GM21381 (cell line): ENCODE measurements around the gene PDPK1.
"Not testable (repeated sequence)": the region's sequence is repeated elsewhere in the genome, so short reads cannot be mapped to it uniquely, and the experiment has no call there.

Experiments
- ATAC-seq: cut with Tn5 transposase; IDR thresholded peaks from one replicate; pipeline ENCODE4 v1.9.1; 2021; ENCODE audit warnings: mild to moderate bottlenecking, moderate library complexity; ENCODE audit not compliant: unreplicated experiment

The PDPK1 gene

DNA sequence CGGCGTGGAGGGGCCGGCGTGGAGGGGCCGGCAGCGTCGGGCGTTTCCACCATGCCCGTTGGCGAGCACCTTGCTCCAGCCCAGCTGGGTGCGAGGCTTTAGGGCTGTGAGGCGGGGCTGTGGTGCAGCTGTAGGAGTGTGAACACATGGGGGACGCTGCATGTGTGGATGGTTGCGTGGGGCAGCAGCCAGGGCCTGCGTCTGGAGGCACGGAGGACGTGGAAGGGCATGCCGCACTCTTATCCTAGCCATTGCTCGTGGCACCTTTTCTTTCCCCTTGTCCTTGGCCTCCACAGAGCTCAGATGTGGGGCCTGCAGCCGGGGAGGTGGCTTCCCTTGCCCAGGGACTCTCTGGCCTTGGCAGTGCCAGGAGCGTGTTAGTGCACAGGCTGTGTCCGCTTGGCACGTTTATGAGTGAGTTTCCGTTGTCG is 47.8 kb downstream of the PDPK1 start:
- ATAC-seq: no peak

- no peak for ATAC-seq
Measured at GRCh38 chr16:2586241-2586640, 48.4 kb downstream of the PDPK1 start.

DNA sequence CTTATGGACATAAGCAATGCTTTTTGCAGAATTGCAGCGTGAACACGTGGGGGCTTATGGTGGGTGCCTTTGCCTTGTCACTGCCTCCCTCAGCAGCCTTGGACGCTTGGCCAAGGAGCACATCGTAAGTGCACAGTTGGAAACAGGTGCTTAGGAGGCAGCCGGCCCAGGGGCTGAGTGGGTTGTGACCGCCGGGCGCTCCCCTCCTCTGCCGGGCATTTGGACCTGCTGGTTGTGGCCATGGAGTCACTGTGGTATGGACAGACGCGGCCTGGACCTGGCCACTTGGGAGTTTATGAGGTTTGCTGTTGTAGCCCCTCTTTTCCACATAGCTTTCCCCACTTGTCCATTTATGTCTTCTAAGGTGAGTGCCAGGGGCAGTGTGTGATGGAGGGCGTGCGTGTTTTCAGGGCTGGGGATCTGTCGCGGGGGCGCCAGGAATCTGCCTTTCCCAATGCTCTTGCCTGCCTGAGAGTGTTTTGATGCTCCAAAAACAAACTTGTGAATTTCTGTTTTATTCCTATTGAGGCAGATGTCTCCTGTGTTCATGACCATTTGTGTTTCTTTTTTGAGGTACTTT is 49.2 kb downstream of the PDPK1 start:
- ATAC-seq: no peak

DNA sequence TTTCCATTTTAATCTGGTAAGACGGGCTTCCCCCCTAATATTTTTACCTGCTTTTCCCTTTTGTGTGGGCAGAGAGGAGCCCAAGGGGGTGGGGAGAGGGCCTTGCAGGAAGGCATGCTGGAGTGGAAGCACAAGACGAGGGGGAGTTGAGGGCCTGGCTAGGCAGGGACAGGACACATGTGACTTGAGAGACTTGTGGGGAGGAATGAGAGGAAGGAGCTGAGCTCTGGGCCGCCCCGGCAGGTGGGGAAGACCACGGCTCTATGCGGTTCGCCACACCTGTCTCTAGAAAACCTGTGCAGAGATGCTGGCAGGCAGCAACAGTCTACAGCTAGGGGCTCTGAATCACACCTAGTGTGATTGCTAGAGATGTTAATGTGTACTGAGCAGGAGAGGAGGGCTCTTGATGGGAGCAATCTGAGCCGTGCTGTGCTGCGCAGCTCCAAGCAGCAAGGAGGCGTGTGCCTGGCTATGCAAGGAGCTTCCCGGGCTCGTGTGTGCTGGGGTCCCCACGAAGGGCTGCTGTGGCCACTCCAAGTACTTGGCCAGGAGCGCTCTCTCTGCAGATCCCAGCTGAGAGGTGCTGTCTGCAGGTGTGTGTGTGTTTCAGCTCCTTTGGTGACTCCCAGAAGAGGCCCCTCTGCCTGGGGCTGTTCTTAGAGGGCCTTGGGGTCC is 50.2 kb downstream of the PDPK1 start:
- no peak for ATAC-seq

- no peak for ATAC-seq
Measured at GRCh38 chr16:2591476-2592240, 53.8 kb downstream of the PDPK1 start.

GRCh38 chr16:2592786-2593185 is 55.0 kb downstream of the PDPK1 start:
- no peak for ATAC-seq

DNA sequence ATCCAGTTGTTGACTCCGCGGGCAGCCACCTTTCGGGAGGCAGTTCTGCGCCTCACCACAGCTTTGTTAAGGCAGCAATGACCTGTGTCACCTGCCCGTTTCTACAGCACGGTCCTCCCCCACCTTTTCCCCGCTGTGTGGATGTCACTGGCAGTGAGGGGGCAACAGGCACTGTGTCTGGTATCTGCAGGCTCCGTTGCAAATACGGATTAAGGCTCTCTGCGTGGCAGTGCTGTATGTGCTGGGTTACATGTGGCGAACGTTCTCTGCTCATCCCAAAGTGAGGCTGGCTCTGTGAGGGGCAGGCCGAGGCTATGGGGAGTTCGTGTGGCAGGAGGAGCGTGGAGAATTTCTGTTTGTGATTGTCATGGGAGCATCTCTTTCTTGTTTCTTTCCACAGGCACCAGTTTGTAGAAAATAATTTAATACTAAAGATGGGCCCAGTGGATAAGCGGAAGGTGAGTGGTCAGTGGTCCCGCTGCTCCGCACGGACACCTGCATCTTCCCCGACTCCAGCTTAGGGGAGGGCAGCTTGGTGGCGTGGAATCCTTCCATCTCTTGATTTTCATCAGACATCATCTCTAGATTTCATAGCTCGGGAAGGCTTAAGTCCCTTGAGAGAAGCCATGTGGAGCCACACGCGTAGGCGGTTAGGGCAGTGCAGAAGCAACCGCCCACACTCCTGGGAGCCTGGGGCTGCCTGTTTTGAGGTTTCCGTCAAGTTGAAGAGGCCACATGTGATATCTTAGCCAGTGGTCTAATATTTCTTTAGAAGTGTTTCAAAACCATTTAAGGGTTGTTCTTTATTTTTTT is 57.8 kb downstream of the PDPK1 start:
- ATAC-seq: no peak

- ATAC-seq: no peak
Measured at GRCh38 chr16:2596747-2597559, 59.1 kb downstream of the PDPK1 start.

GRCh38 chr16:2597560-2597902 is 59.7 kb downstream of the PDPK1 start:
- ATAC-seq: no peak

DNA sequence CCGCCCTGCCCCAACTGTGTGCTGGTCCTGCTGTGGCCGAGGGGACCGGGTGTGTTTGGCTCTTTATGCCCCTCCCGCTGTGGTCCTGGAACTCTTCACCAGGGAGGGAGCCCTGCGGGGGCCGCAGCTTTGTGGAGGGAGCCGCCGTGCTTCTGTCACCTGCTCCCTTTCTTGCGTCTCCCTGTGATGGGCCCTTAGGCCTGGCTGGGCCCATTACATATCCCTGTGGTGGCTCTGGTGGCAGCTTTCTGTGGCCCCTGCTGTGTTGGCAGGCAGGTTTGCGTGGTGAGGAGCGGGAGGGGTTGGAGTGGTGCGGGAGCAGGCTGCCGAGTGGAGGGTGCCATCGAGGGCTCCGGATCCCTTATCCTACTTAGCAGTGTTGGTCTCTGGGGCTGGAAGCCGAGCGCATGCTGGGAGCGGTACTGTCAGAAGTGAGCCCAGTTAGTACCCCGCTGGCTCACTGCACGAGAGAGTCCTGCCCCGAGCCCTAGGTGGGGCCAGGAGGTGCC is 60.4 kb downstream of the PDPK1 start:
- ATAC-seq: no peak

DNA sequence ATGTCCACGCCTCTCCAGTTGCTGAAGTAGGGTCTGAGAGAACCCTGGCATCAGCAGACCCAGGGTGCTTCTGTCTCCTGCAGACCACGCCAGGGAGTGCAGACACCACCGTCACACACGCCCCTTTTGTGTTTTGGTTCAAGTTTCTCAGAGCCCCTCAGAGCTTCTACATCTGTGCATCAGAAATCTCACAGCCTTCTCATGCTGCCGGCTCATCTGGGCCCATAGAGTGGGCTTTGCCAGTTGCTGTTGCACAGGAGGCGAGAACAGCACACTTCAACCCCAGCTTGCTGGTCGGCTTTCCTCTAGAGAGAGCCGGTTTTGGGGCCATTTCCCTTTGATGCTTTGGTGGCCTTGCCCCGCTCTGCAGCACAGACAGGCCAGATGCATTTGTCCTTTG is 60.9 kb downstream of the PDPK1 start:
- no peak for ATAC-seq

DNA sequence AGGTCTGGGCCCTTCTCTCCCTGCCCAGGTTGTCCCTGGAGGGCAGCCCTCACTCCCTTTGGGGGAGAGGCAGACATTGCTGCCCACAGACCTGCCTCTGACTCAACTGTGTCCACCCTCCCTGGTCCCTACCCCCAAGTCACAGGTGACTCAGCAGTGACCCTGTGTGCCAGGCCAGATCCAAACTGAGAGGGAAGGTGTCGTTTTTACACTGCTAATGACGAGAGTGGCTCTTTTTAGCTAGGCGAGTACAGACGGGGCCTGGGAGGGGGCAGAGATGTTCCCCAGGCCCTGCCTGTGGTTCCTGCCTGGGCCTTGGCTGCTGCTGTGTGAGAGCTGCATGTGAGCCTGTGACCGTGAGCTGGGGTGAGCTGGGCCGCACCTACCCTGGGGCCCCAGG is 61.3 kb downstream of the PDPK1 start:
- ATAC-seq: not testable (repeated sequence)

DNA sequence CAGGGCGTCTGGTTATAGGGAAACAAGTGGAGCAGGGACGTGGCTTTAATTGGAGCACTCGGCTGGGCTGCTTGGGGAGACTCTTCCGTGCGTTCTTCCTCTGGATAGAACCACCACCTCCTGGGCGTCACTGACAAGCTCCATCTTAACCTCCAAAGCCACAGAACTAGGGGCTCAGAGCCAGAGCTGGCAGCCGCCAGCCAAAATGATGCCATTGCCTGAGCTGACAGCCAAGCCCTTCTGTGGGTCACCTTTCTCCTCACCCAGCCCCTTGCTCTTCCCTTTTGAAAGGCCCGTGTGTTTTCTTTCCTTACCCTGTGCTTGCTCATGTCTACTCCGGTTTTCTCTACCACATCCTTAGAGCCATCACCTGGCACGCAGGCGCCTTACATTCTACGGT is 62.0 kb downstream of the PDPK1 start:
- not testable (repeated sequence) for ATAC-seq

GRCh38 chr16:2601301-2602025 is 63.6 kb downstream of the PDPK1 start:
- not testable (repeated sequence) for ATAC-seq

- not testable (repeated sequence) for ATAC-seq
Measured at GRCh38 chr16:2602175-2602574, 64.4 kb downstream of the PDPK1 start.

GRCh38 chr16:2603165-2604015 is 65.6 kb downstream of the PDPK1 start:
- peak; percentile 70 for ATAC-seq

DNA sequence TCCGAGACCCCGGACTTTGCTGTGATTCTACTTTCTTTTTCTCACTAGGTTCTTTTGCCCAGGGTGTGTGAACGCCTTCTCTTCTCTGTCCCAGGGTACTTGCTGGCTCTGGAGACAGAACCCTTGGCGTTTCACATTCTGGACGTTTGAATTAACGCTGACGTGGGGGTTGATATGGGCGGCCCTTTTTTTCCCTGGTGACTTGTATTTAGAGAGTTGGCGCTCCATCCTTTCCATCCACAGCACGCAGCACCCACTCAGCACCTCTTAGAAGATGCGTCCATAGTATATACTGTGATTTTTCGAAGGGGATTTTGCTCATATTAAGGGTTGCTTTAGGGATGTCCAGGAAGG is 66.2 kb downstream of the PDPK1 start:
- not testable (repeated sequence) for ATAC-seq

GRCh38 chr16:2606820-2607219 is 69.0 kb downstream of the PDPK1 start:
- ATAC-seq: not testable (repeated sequence)

DNA sequence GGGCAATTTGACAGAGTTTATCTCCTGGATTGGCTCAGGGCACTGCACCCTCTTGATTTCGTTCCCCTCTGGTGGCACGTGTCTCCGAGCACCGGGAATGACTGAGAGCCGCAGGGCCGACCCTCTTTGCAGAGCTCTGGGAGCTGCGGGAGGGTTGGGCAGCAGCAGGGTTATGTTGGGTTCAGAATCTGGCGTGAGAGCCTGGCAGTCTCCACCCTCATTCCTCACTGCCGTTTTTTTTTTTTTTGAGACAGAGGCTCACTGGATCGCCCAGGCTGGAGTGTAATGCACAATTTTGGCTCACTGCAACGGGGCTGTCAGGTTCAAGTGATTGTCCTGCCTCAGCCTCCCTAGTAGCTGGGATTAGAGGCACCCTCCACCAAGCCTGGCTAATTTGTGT is 71.5 kb downstream of the PDPK1 start:
- ATAC-seq: not testable (repeated sequence)
